H1 (cell line): Measurements from ENCODE around the gene MARCHF3. TPM values are rescaled to one million over a fixed set of nuclear protein-coding genes. Genes with fewer than 3 reads are reported as not detected.

Experiments used
- ATF2 ChIP-seq: IDR thresholded peaks from 2 replicates; pipeline ENCODE4 v1.6.1; 2012; ENCODE audit warnings: low read length, inconsistent platforms
- polyA plus RNA-seq, 7 experiments: library from polyadenylated mRNA; depleted of rRNA in 3 of 7; stranded (reverse) in 5 of 7; unstranded in 2 of 7; fragments of >200 nt in 5 of 7; fragments of 200-250 nt in 2 of 7; gene quantifications; 1 replicate in 5 of 7; 2 replicates in 1 of 7; 4 replicates in 1 of 7; pipeline versions ENCODE4 v1.2.1 to v1.2.3, GENCODE V29; 2011 to 2013; ENCODE audit warnings: missing spikeins in 2 of 7, mixed read lengths in 2 of 7
- total RNA-seq: library from RNA; stranded (reverse); fragmentation: NEBNext Ultra II Directional; extraction: Animal tissue kit (Norgen Biotek cat#: 25700); gene quantifications from 2 replicates; pipeline ENCODE4 v1.2.1, GENCODE V29; 2021

The MARCHF3 gene
- total and polyA plus RNA-seq, 2 of the 8 experiments (the other 6 are each of a cell fraction or from before 2014, with no cell fraction given), result 12.0 to 16.9 TPM

GRCh38 chr5:126819253-126819652 lies 211.1 kb downstream of the MARCHF3 start (continued):
- TF ChIP-seq ATF2, result no peak
